Lower leg skin (tissue), 4 donors: ENCODE measurements around the gene ENPP3. TPM values are rescaled to one million over a fixed set of nuclear protein-coding genes. Genes with fewer than 3 reads are reported as not detected.

Experiments used
- DNase-seq, 2 donors: peaks; one replicate each; pipeline ENCODE4 v3.0.0-alpha.2; 2019; ENCODE audit warnings: low spot score in 2 of 2
- H3K4me3 ChIP-seq: fragments of 200-600 bp; sonication (generic); 2 replicates; pipeline ENCODE4 v1.5.1; 2017; ENCODE audit warnings: mild to moderate bottlenecking, low read depth; ENCODE audit not compliant: poor library complexity, severe bottlenecking
- CTCF ChIP-seq, 3 donors: fragments of 450-650 bp; IDR thresholded peaks; one replicate each; pipeline ENCODE4 v1.5.1; 2016; ENCODE audit warnings: antibody characterized with exemption in 3 of 3, mild to moderate bottlenecking in 3 of 3, moderate library complexity in 2 of 3
- POLR2A ChIP-seq, 2 donors: fragments of 450-650 bp; IDR thresholded peaks; one replicate each; pipeline ENCODE4 v1.6.1; 2016 to 2017; ENCODE audit warnings: antibody characterized with exemption in 2 of 2, mild to moderate bottlenecking in 1 of 2, moderate library complexity in 1 of 2
- WGBS, 2 donors: methylation state at CpG; one replicate each; pipeline ENCODE4 v1.1.5; 2018; 5-methylcytosine and 5-hydroxymethylcytosine counted together
- intact Hi-C: fragments of 100-400 bp; cut with DNase I; formaldehyde crosslinking; loops from one replicate; pipeline ENCODE4 v1.15.0; 2023; ENCODE audit warnings: low total_unique reads
- total RNA-seq, 4 donors: library from RNA; depleted of rRNA; stranded (reverse); fragments of >200 nt; gene quantifications; one replicate each; pipeline ENCODE4 v1.1.0, GENCODE V29; 2016

Gene ENPP3
- total RNA-seq, 4 donors from 2014 or later, result 0.11 to 1.2 (median 0.76) TPM; not detected in 1

DNA sequence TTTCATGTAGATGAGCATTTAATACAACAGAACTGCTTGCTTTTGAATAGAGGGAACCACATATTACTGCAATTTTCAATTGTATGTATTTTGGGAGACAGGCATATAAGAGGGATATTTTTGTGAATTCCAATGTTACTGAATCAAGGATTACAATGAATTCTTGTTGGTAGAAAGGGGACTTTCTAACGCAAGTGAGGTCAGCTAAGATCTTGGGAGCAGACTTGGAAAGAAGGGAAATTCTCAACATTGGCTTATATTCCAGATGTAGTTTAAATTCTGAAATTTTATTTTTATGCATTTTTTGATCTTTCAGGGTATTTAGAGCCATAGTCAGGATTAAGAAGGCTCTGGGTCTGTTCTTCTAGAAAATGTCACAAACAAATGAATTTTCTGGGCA lies 117.0 kb downstream of the ENPP3 start:
- WGBS, 2 donors, result 56 to 76% methylated on average over 1 of the region's 1 CpG

DNA sequence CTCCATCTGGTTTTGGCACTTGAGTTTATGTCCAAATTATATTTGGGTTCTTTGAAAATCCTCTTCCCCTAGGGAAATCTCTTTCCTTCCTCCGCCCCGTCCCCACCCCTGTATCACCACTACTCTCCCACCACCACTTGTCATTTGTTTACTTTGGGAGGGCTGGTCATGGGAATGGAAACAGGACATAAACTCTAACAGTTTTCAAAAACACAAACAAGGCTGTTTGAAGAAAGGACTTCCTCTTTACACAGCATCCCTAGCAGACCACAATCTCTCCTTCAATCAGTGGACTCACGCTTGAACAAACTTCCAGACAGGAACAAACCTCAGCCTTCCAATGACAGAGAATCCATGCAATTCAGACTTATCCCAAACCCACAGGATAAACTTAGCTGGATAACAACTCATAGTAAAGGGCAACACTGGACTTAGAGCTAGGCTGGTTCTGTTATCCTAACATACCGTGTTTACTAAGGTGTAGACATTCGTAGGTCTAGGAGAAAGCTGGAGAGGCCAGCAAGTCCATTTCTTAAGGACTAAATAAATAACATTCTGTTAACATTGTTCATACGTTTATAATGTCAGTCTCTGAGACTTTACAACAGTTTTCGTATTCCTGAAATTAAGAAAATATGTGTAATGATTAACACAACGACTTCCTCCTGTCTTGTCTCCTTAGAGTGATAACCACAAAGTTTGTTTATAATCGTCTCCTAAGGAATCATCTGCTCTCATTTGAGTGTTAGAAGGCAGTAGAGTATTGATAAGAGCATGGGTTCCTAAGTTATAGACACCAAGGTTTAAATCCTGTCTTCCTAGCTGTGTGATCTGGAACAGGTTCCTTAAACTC lies 117.8 kb downstream of the ENPP3 start:
- no peak for TF ChIP-seq POLR2A (IDR thresholded peaks at IDR 0.05)
- intact Hi-C loops, result no loop called here
- DNase-seq, result no peak
- H3K4me3 ChIP-seq, result no peak overlapping the region
- WGBS, 2 donors, result 61 to 69% methylated on average over 9 of the region's 9 CpGs

More for the DNA sequence above, 117.0 kb downstream of the ENPP3 start:
- intact Hi-C loops, result no loop called here
- TF ChIP-seq POLR2A (IDR thresholded peaks at IDR 0.05) (no peak), CTCF (IDR thresholded peaks at IDR 0.05) (no peak)
- no peak for DNase-seq
- no peak overlapping the region for H3K4me3 ChIP-seq

DNA sequence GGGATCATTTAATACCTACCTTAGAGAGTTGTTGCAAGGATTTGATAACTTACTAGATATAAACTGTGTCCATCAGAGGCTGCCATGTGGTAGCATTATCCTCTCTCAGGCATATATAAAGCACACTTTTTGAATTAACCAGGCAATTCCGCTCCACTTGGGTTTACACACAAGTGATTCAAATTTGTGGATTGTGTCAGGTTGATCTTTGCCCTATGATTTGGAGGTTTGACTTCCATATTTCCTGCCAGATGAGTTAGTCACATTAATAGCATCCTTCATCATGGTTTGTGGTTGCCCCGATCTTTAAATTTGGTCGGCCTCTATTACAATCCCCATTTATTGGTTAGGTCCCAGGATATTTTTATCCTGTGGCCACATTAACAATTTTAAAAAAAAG lies 118.5 kb downstream of the ENPP3 start:
- no peak for TF ChIP-seq POLR2A (IDR thresholded peaks at IDR 0.05)
- DNase-seq, result no peak
- WGBS, 2 donors, result 89 to 90% methylated on average over 3 of the region's 3 CpGs
- intact Hi-C loops, result no loop called here
- H3K4me3 ChIP-seq, result no peak overlapping the region

GRCh38 chr6:131756039-131756438 lies 118.9 kb downstream of the ENPP3 start:
- 89 to 90% methylated on average over 2 of the region's 2 CpGs for WGBS, 2 donors
- H3K4me3 ChIP-seq, result no peak overlapping the region
- TF ChIP-seq CTCF (IDR thresholded peaks at IDR 0.05), result no peak
- no peak for TF ChIP-seq POLR2A (IDR thresholded peaks at IDR 0.05)
- intact Hi-C loops, result no loop called here
- no peak for DNase-seq

- DNase-seq, result no peak
- H3K4me3 ChIP-seq, result no peak overlapping the region
- intact Hi-C loops, result no loop called here
- TF ChIP-seq POLR2A (IDR thresholded peaks at IDR 0.05) (no peak), CTCF (IDR thresholded peaks at IDR 0.05) (no peak)
- 51 to 56% methylated on average over 4 of the region's 4 CpGs for WGBS, 2 donors
These were observed 121.8 kb downstream of the ENPP3 start for GRCh38 chr6:131758920-131759319.

DNA sequence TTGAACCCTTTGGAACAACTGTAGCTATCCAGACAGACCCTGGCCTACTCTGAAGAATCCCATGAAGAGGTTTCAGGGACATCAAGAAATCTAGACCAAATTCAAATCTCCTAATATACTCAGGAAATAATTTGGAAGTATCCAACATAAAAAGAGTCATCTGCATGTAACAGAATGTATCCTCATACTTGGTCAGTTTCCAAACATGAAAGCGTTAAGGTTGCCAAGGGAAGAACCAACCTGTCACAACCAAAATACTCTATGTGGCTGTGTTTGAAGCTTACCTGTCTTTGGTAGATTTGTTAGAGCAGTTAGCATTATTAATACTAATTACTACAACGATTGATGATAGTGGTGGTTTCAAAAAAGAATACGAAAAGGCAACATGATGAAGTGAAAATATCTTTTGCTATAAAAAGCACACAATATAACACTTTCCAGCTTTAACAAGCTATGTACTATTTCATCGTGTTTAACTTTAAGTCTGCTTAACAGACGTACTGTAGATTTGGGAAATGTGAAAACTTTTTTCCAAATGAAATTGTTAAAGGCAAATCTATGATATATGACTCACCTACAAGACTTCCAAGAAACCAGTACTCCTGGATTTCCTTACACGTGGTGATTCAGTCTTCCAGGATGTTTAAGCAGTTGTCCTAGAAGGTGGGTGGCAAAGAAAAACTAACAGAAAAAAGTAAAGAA lies 124.1 kb downstream of the ENPP3 start:
- intact Hi-C loops, result no loop called here
- DNase-seq, result no peak
- H3K4me3 ChIP-seq, result no peak overlapping the region
- WGBS, 2 donors, result 31 to 36% methylated on average over 6 of the region's 6 CpGs
- TF ChIP-seq CTCF (IDR thresholded peaks at IDR 0.05), result no peak
